CD4-positive, alpha-beta T cell treated with Interferon alpha-2 for 1 hour (primary cell): ENCODE results near the gene KASH5.

Experiments
- DNase-seq, 2 donors: peaks; one replicate each; pipeline ENCODE4 v3.0.0-alpha.2; 2020 to 2022

The KASH5 gene

GRCh38 chr19:49396738-49397505 is 8.9 kb downstream of the KASH5 start:
- DNase-seq, result no peak

GRCh38 chr19:49398001-49398615 is 10.1 kb downstream of the KASH5 start:
- no peak for DNase-seq

- DNase-seq, result no peak
These were observed 10.9 kb downstream of the KASH5 start for GRCh38 chr19:49398931-49399330.

GRCh38 chr19:49400029-49400428 is 12.0 kb downstream of the KASH5 start:
- DNase-seq, result no peak

GRCh38 chr19:49403404-49404187 is 15.5 kb downstream of the KASH5 start:
- DNase-seq, result no peak

- no peak for DNase-seq
These were observed 19.0 kb downstream of the KASH5 start for GRCh38 chr19:49407079-49407478.

- no peak for DNase-seq
These were observed 19.5 kb downstream of the KASH5 start for GRCh38 chr19:49407482-49408015.

GRCh38 chr19:49408816-49409440 is 20.9 kb downstream of the KASH5 start:
- no peak for DNase-seq

- DNase-seq, result peak; percentile 37 to 45
These were observed 21.5 kb downstream of the KASH5 start for GRCh38 chr19:49409441-49410029.

GRCh38 chr19:49411681-49412326 is 23.8 kb downstream of the KASH5 start:
- DNase-seq, result no peak

- DNase-seq, result no peak
These were observed 25.3 kb downstream of the KASH5 start for GRCh38 chr19:49413348-49413747.

- DNase-seq, result no peak
These were observed 26.2 kb downstream of the KASH5 start for GRCh38 chr19:49414256-49414655.

- no peak for DNase-seq
These were observed 27.2 kb downstream of the KASH5 start for GRCh38 chr19:49415102-49415809.

GRCh38 chr19:49415810-49416200 is 27.8 kb downstream of the KASH5 start:
- DNase-seq, result no peak

GRCh38 chr19:49417088-49417487 is 29.0 kb downstream of the KASH5 start:
- DNase-seq, result no peak

- DNase-seq, result no peak
These were observed 30.5 kb downstream of the KASH5 start for GRCh38 chr19:49418511-49418910.

- no peak for DNase-seq
These were observed 31.1 kb downstream of the KASH5 start for GRCh38 chr19:49419173-49419572.

GRCh38 chr19:49420227-49420626 is 32.2 kb downstream of the KASH5 start:
- DNase-seq, result no peak

- DNase-seq, result peak; percentile 28 to 44
These were observed 33.2 kb downstream of the KASH5 start for GRCh38 chr19:49421039-49421877.

- DNase-seq, result no peak
These were observed 33.8 kb downstream of the KASH5 start for GRCh38 chr19:49421878-49422202.
